Thoracic aorta (tissue), 2 donors: ENCODE results near the gene RPS16. TPM values are rescaled to one million over a fixed set of nuclear protein-coding genes. Genes with fewer than 3 reads are reported as not detected.

Experiments
- ATAC-seq: fragments of 150-250 bp; one replicate; pipeline ENCODE4 v1.8.0; 2017; ENCODE audit warnings: low read depth; ENCODE audit not compliant: insufficient number of reproducible peaks, low FRiP score
- DNase-seq: peaks from one replicate; pipeline ENCODE4 v3.0.0-alpha.2; 2020; ENCODE audit warnings: low spot score
- H3K27ac ChIP-seq, 2 donors: fragments of 200-600 bp; sonication (generic); 1 replicate in 1 of 2; 2 replicates in 1 of 2; pipeline ENCODE4 v1.5.1; 2016; ENCODE audit warnings: mild to moderate bottlenecking in 2 of 2, moderate library complexity in 2 of 2
- H3K27me3 ChIP-seq: fragments of 200-600 bp; sonication (generic); replicated peaks from 2 replicates; pipeline ENCODE4 v1.6.0; 2016; ENCODE audit warnings: mild to moderate bottlenecking; ENCODE audit not compliant: insufficient read depth
- H3K36me3 ChIP-seq: fragments of 200-600 bp; sonication (generic); one replicate; pipeline ENCODE4 v1.5.1; 2016
- H3K4me1 ChIP-seq, 2 donors: fragments of 200-600 bp; sonication (generic); 1 replicate in 1 of 2; 2 replicates in 1 of 2; pipeline versions ENCODE4 v1.5.1 to v1.6.0; 2016; ENCODE audit warnings: low read depth in 2 of 2, mild to moderate bottlenecking in 1 of 2; ENCODE audit not compliant: control insufficient read depth in 1 of 2
- H3K4me3 ChIP-seq: fragments of 200-600 bp; sonication (generic); 2 replicates; pipeline ENCODE4 v1.5.1; 2016; ENCODE audit warnings: mild to moderate bottlenecking
- H3K9me3 ChIP-seq: fragments of 200-600 bp; sonication (generic); 2 replicates; pipeline ENCODE4 v1.5.1; 2016
- CTCF ChIP-seq: fragments of 200-600 bp; sonication (generic); IDR thresholded peaks from one replicate; pipeline ENCODE4 v1.5.1; 2019; ENCODE audit warnings: antibody characterized with exemption
- total RNA-seq, 2 donors: library from RNA; depleted of rRNA; stranded (reverse); fragments of >200 nt; gene quantifications; one replicate each; pipeline versions ENCODE4 v1.1.0 to v1.2.3, GENCODE V29; 2016

The RPS16 gene
- total RNA-seq, 2 donors from 2014 or later: 716 to 775 TPM

- H3K9me3 ChIP-seq: no peaks in the 10 kb centered on the region
- H3K27ac ChIP-seq: peak overlapping the region; percentile 100
- TF ChIP-seq CTCF: no peak
- ATAC-seq (no peak), DNase-seq (no peak)
- H3K4me3 ChIP-seq: peak overlapping the region; percentile 94
- H3K4me1 ChIP-seq: peaks cover 23 to 37% of the 10 kb centered on the region in 2 donors
- H3K36me3 ChIP-seq: peaks cover 20% of the 10 kb centered on the region
- H3K27me3 ChIP-seq: no peaks in the 10 kb centered on the region
Observed at GRCh38 chr19:39407660-39408391, 27.9 kb downstream of the RPS16 start.

GRCh38 chr19:39407410-39407659 is 28.4 kb downstream of the RPS16 start:
- TF ChIP-seq CTCF: no peak
- H3K4me1 ChIP-seq: peaks cover 23 to 38% of the 10 kb centered on the region in 2 donors
- peak overlapping the region; percentile 100 for H3K27ac ChIP-seq
- no peaks in the 10 kb centered on the region for H3K27me3 ChIP-seq
- no peak for ATAC-seq
- no peak for DNase-seq
- peaks cover 20% of the 10 kb centered on the region for H3K36me3 ChIP-seq
- no peaks in the 10 kb centered on the region for H3K9me3 ChIP-seq
- peak overlapping the region; percentile 94 for H3K4me3 ChIP-seq

GRCh38 chr19:39406656-39407409 is 28.9 kb downstream of the RPS16 start, which contains the start of gene ZFP36:
Gene ZFP36 (plus strand): TSS chr19:39406847. CDS start chr19:39406905, 58 bp downstream.
- Histone ChIP-seq H3K9me3 (no peaks in the 10 kb centered on the region), H3K27me3 (no peaks in the 10 kb centered on the region), H3K4me3 (peak within 1 kb of the TSS; percentile 94), H3K27ac (peak within 1 kb of the TSS; percentile 100), H3K36me3 (peaks cover 20% of the 10 kb centered on the region), H3K4me1 (peaks cover 23 to 43% of the 10 kb centered on the region in 2 donors)
- TF ChIP-seq CTCF: no peak
- ATAC-seq: peak; percentile 22
- DNase-seq: peak; percentile 77

- Histone ChIP-seq H3K4me3 (peak overlapping the region; percentile 94), H3K36me3 (peaks cover 20% of the 10 kb centered on the region), H3K27me3 (no peaks in the 10 kb centered on the region), H3K27ac (peak overlapping the region; percentile 100), H3K9me3 (no peaks in the 10 kb centered on the region), H3K4me1 (peaks cover 23 to 44% of the 10 kb centered on the region in 2 donors)
- TF ChIP-seq CTCF: no peak
- DNase-seq (peak; percentile 78), ATAC-seq (no peak)
Observed at GRCh38 chr19:39405958-39406655, 29.6 kb downstream of the RPS16 start.
